Measurements from ENCODE around the gene PRKCE.

GRCh38 chr2:46158661-46159060 is 507.2 kb downstream of the PRKCE start:
- TF ChIP-seq CTCF (conservative IDR thresholded peaks at IDR 0.05) (no peak), EZH2 (IDR thresholded peaks at IDR 0.05; ENCODE audit: low read depth) (no peak)
